Activated naive CD4-positive, alpha-beta T cell treated with anti-CD3 and anti-CD28 coated beads, Interleukin-2, amount 10 ng/mL, durations not matched to agents 7 days and 5 days (primary cell): ENCODE measurements around the gene KCTD18.

ENCODE experiments used
- CTCF ChIA-PET: fragments of 350-600 bp; sonication (Branson Sonifier 250); formaldehyde crosslinking; loops from one replicate; lab custom pipeline; 2021; ENCODE audit warnings: antibody characterized with exemption; lab: Charles Lee
- DNase-seq: peaks from one replicate; pipeline ENCODE4 v3.0.0-alpha.2; 2020
- H3K27ac Mint-ChIP-seq: one replicate; pipeline ENCODE4 v1.8.0; 2021; ENCODE audit warnings: mild to moderate bottlenecking, moderate library complexity, mixed read lengths
- H3K27me3 Mint-ChIP-seq: one replicate; pipeline ENCODE4 v1.8.0; 2021; ENCODE audit warnings: mild to moderate bottlenecking, mixed read lengths
- H3K36me3 Mint-ChIP-seq: one replicate; pipeline ENCODE4 v1.8.0; 2021; ENCODE audit warnings: mixed read lengths
- H3K4me1 Mint-ChIP-seq: one replicate; pipeline ENCODE4 v1.8.0; 2021; ENCODE audit warnings: mixed read lengths
- H3K4me3 Mint-ChIP-seq: one replicate; pipeline ENCODE4 v1.8.0; 2021; ENCODE audit warnings: mild to moderate bottlenecking, moderate library complexity, mixed read lengths
- H3K9me3 Mint-ChIP-seq: one replicate; pipeline ENCODE4 v1.8.0; 2021; ENCODE audit warnings: mixed read lengths

The KCTD18 gene

DNA sequence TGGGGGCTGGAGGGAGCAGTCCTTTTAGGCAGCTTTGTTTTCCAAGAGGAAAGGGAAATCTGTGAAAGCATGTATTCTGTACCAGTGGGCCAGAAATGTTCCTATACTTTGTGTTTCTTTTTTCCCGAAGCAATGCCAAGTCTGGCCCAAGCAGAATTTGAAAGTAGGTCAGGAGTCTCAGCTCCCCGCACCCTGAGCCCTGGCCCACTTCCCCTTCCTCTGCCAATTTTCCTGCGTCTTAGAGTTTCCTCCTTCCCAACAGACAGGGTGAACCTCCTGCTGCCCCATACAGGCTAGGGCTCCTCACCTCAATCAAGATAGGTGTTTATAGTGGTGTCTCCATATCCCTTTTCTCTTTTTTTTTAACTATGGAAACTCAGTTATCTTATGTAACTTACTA is 65.3 kb downstream of the KCTD18 start:
- no peaks in the 10 kb centered on the region for H3K27me3 Mint-ChIP-seq
- H3K27ac Mint-ChIP-seq, result no peak overlapping the region
- no peaks in the 10 kb centered on the region for H3K4me1 Mint-ChIP-seq

GRCh38 chr2:200443916-200444315 is 66.0 kb downstream of the KCTD18 start:
- Mint-ChIP-seq H3K27me3 (no peaks in the 10 kb centered on the region), H3K36me3 (peaks cover 14% of the 10 kb centered on the region), H3K9me3 (no peaks in the 10 kb centered on the region), H3K4me1 (no peaks in the 10 kb centered on the region), H3K4me3 (no peak overlapping the region), H3K27ac (no peak overlapping the region)
- CTCF ChIA-PET, result interaction anchor here (0.7 to 1.1 kb wide), 2 partner anchors 12 to 27 kb away, joined by 3 read pairs; no protein-coding TSS in a partner anchor
- DNase-seq, result no peak

More for the DNA sequence above, 65.3 kb downstream of the KCTD18 start:
- no peak overlapping the region for H3K4me3 Mint-ChIP-seq
- peaks cover 14% of the 10 kb centered on the region for H3K36me3 Mint-ChIP-seq
- CTCF ChIA-PET, result interaction anchor here (0.7 to 1.5 kb wide), 3 partner anchors 12 to 37 kb away, joined by 3 to 4 read pairs (median 3); no protein-coding TSS in a partner anchor
- no peak for DNase-seq
- H3K9me3 Mint-ChIP-seq, result no peaks in the 10 kb centered on the region

- H3K4me1 Mint-ChIP-seq, result no peaks in the 10 kb centered on the region
- H3K4me3 Mint-ChIP-seq, result no peak overlapping the region
- DNase-seq, result no peak
- H3K9me3 Mint-ChIP-seq, result no peaks in the 10 kb centered on the region
- H3K27me3 Mint-ChIP-seq, result no peaks in the 10 kb centered on the region
- CTCF ChIA-PET, result interaction anchor here (1.1 to 1.6 kb wide), 2 partner anchors 11 to 464 kb away, joined by 3 to 5 read pairs; no protein-coding TSS in a partner anchor
- peaks cover 16% of the 10 kb centered on the region for H3K36me3 Mint-ChIP-seq
- no peak overlapping the region for H3K27ac Mint-ChIP-seq
Measured at GRCh38 chr2:200443376-200443775, 66.5 kb downstream of the KCTD18 start.

- no peak for DNase-seq
- Mint-ChIP-seq H3K27me3 (no peaks in the 10 kb centered on the region), H3K4me1 (no peaks in the 10 kb centered on the region), H3K36me3 (peaks cover 19% of the 10 kb centered on the region), H3K27ac (no peak overlapping the region), H3K4me3 (no peak overlapping the region), H3K9me3 (no peaks in the 10 kb centered on the region)
- CTCF ChIA-PET, result interaction anchor here (1.6 kb wide), 1 partner anchor 463 kb away, joined by 5 read pairs; no protein-coding TSS in a partner anchor
Measured at GRCh38 chr2:200442471-200442870, 67.4 kb downstream of the KCTD18 start.

- Mint-ChIP-seq H3K27me3 (no peaks in the 10 kb centered on the region), H3K27ac (no peak overlapping the region), H3K9me3 (peaks cover 2% of the 10 kb centered on the region), H3K36me3 (peaks cover 23% of the 10 kb centered on the region), H3K4me1 (no peaks in the 10 kb centered on the region), H3K4me3 (no peak overlapping the region)
- CTCF ChIA-PET, result interaction anchor here (0.6 kb wide), 1 partner anchor 1145 kb away, joined by 3 read pairs; no protein-coding TSS in a partner anchor
- no peak for DNase-seq
Measured at GRCh38 chr2:200439981-200440380, 69.9 kb downstream of the KCTD18 start.
